ENCODE results near the gene AKAP13.
"Not testable (repeated sequence)": the region's sequence is repeated elsewhere in the genome, so short reads cannot be mapped to it uniquely, and the experiment has no call there.

GRCh38 chr15:85347264-85348047 lies 32.9 kb upstream of the AKAP13 start:
- not testable (repeated sequence) for TF ChIP-seq BHLHE40 (IDR thresholded peaks at IDR 0.05; ENCODE audit: borderline replicate concordance); SP1 (IDR thresholded peaks at IDR 0.05); FOXM1 (IDR thresholded peaks at IDR 0.05; ENCODE audit: borderline replicate concordance); ARNT (IDR thresholded peaks at IDR 0.05)

All from HEK293T (cell line).